B cell (primary cell): Measurements from ENCODE around the gene DACT2. TPM values are rescaled to one million over a fixed set of nuclear protein-coding genes. Genes with fewer than 3 reads are reported as not detected.

ENCODE experiments used
- ATAC-seq: fragments of 200-7000 bp; cut with Tn5 transposase; one replicate; pipeline ENCODE4 v1.10.0; 2021; ENCODE audit warnings: low read depth, mild to moderate bottlenecking, moderate number of reproducible peaks, moderate library complexity
- CTCF ChIA-PET: fragments of 350-600 bp; sonication (Branson Sonifier 250); formaldehyde crosslinking; loops from one replicate; lab custom pipeline; 2021; ENCODE audit warnings: antibody characterized with exemption, inconsistent platforms; lab: Charles Lee
- POLR2A ChIA-PET: fragments of 350-600 bp; sonication (Branson Sonifier 250); formaldehyde crosslinking; loops from one replicate; lab custom pipeline; 2021; ENCODE audit warnings: antibody characterized with exemption; lab: Charles Lee
- DNase-seq: peaks from one replicate; pipeline ENCODE4 v3.0.0; 2013
- H2AFZ ChIP-seq: 2 replicates; pipeline ENCODE4 v1.6.1; 2012; ENCODE audit warnings: mild to moderate bottlenecking, low read depth, low read length; ENCODE audit not compliant: insufficient read depth, poor library complexity, severe bottlenecking
- H3K27ac ChIP-seq, 2 donors: 1 replicate in 1 of 2; 2 replicates in 1 of 2; pipeline ENCODE4 v1.5.1; 2012 to 2013; ENCODE audit warnings: low read length in 2 of 2, mild to moderate bottlenecking in 2 of 2, moderate library complexity in 1 of 2
- H3K27me3 ChIP-seq, 4 experiments: fragments of 200-600 bp in 1 of 4; sonication (generic) in 1 of 4; replicated peaks in 1 of 4; 1 replicate in 2 of 4; 2 replicates in 2 of 4; pipeline versions ENCODE4 v1.6.1 to v1.7.0; 2013 to 2016; ENCODE audit warnings: low read length in 3 of 4, mild to moderate bottlenecking in 2 of 4, mixed read lengths in 1 of 4, moderate library complexity in 1 of 4; ENCODE audit not compliant: insufficient read depth in 4 of 4, control insufficient read depth in 3 of 4; ENCODE audit errors: control extremely low read depth in 1 of 4
- H3K36me3 ChIP-seq, 2 experiments: replicated peaks in 1 of 2; 1 replicate in 1 of 2; 2 replicates in 1 of 2; pipeline versions ENCODE4 v1.6.1 to v1.7.1; 2013; ENCODE audit warnings: low read length in 1 of 2; ENCODE audit not compliant: insufficient read depth in 2 of 2, control insufficient read depth in 1 of 2; ENCODE audit errors: control extremely low read depth in 1 of 2, extremely low read depth in 1 of 2
- H3K4me1 ChIP-seq, 2 donors: fragments of 200-600 bp in 1 of 2; sonication (generic) in 1 of 2; 1 replicate in 1 of 2; 2 replicates in 1 of 2; pipeline versions ENCODE4 v1.5.1 to v1.6.1; 2013 to 2017; ENCODE audit warnings: low read length in 2 of 2; ENCODE audit not compliant: control insufficient read depth in 2 of 2, insufficient read depth in 2 of 2
- H3K4me2 ChIP-seq: replicated peaks from 2 replicates; pipeline ENCODE3; 2012; ENCODE audit warnings: mild to moderate bottlenecking, low read depth, low read length; ENCODE audit not compliant: poor library complexity, severe bottlenecking
- H3K4me3 ChIP-seq, 5 experiments: fragments of 200-600 bp in 1 of 5; sonication (generic) in 1 of 5; 1 replicate in 3 of 5; 2 replicates in 2 of 5; pipeline versions ENCODE4 v1.5.1 to v1.7.0; 2011 to 2016; ENCODE audit warnings: low read length in 4 of 5, mild to moderate bottlenecking in 4 of 5, low read depth in 2 of 5, control low read depth in 1 of 5, moderate library complexity in 1 of 5; ENCODE audit not compliant: insufficient read depth in 1 of 5; ENCODE audit errors: control extremely low read depth in 1 of 5, extremely low read depth in 1 of 5
- H3K79me2 ChIP-seq: fragments of 200-600 bp; sonication (generic); one replicate; pipeline ENCODE4 v1.6.0; 2016; ENCODE audit warnings: low read length; ENCODE audit not compliant: control insufficient read depth, insufficient read depth
- H3K9ac ChIP-seq: fragments of 200-600 bp; sonication (generic); 2 replicates; pipeline ENCODE4 v1.6.1; 2017; ENCODE audit warnings: mild to moderate bottlenecking, low read length, moderate library complexity
- H3K9me3 ChIP-seq, 3 donors: one replicate each; pipeline versions ENCODE4 v1.6.1 to v1.7.1; 2013; ENCODE audit warnings: low read length in 2 of 3; ENCODE audit not compliant: control insufficient read depth in 2 of 3, insufficient read depth in 1 of 3; ENCODE audit errors: control extremely low read depth in 1 of 3
- H4K20me1 ChIP-seq: 2 replicates; pipeline ENCODE4 v1.6.0; 2012; ENCODE audit warnings: mild to moderate bottlenecking, low read length; ENCODE audit not compliant: insufficient read depth, control insufficient read depth, poor library complexity, severe bottlenecking
- H3K27ac Mint-ChIP-seq: one replicate; pipeline ENCODE4 v1.8.0; 2021; ENCODE audit warnings: mixed read lengths
- H3K27me3 Mint-ChIP-seq: one replicate; pipeline ENCODE4 v1.8.0; 2021; ENCODE audit warnings: mixed read lengths
- H3K4me1 Mint-ChIP-seq: one replicate; pipeline ENCODE4 v1.8.0; 2021; ENCODE audit warnings: mixed read lengths
- H3K4me3 Mint-ChIP-seq: one replicate; pipeline ENCODE4 v1.8.0; 2021; ENCODE audit warnings: mixed read lengths
- H3K9me3 Mint-ChIP-seq: one replicate; pipeline ENCODE4 v1.8.0; 2022; ENCODE audit warnings: mixed read lengths; ENCODE audit not compliant: insufficient read depth
- CTCF ChIP-seq: fragments of 200-600 bp; IDR thresholded peaks from one replicate; pipeline ENCODE4 v1.8.0; 2022; ENCODE audit warnings: antibody characterized with exemption, mild to moderate bottlenecking
- EZH2 ChIP-seq: IDR thresholded peaks from 2 replicates; pipeline ENCODE4 v1.6.1; 2012; ENCODE audit warnings: borderline replicate concordance, low read depth, mild to moderate bottlenecking, moderate library complexity, low read length; ENCODE audit not compliant: insufficient read depth, poor library complexity, severe bottlenecking
- WGBS: methylation state at CpG from one replicate; pipeline ENCODE4 v1.1.5; 2013; ENCODE audit warnings: missing lambda C conversion rate; ENCODE audit not compliant: insufficient coverage; 5-methylcytosine and 5-hydroxymethylcytosine counted together
- intact Hi-C: fragments of 100-400 bp; cut with micrococcal nuclease; formaldehyde crosslinking; loops from one replicate; pipeline ENCODE4 v1.10.0; 2022
- polyA plus RNA-seq: library from polyadenylated mRNA; depleted of rRNA; stranded (reverse); fragments of >200 nt; gene quantifications from 2 replicates; pipeline ENCODE4 v1.2.3, GENCODE V29; 2012
- total RNA-seq, 2 donors: library from RNA; stranded (reverse); fragments of 120-200 nt in 1 of 2; gene quantifications; 1 replicate in 1 of 2; 2 replicates in 1 of 2; pipeline versions ENCODE4 v1.2.3 to v1.2.4, GENCODE V29; 2013 to 2022

Gene DACT2
- total and polyA plus RNA-seq, 2 donors (not counting 1 experiment from before 2014, with no cell fraction given) = not detected

DNA sequence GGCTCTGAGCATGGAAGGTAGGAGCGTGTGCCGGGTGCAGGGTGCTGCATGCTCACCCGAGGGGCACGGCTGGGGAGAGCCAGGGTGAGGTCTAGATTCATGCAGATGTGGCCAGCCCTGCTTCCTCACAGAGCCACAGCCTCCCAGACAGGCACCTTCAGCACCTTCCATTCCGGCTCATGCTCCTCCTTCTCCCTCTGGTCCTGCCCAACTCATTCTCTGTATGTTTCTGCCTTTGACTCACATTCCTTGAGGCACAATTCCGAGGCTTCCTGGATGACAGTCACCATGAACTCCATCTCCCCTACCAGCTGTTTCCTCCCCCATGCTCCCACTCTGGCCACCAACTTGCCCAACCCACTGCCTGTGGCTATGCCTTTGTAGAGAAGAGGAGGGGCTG, 35.4 kb downstream of the DACT2 start:
- no peak overlapping the region for H3K4me2 ChIP-seq
- WGBS = 62% methylated on average over 4 of the region's 6 CpGs
- H3K4me3 ChIP-seq = no peak overlapping the region
- no peaks in the 10 kb centered on the region for H3K27me3 ChIP-seq
- H3K27ac ChIP-seq = no peak overlapping the region
- no peaks in the 10 kb centered on the region for H3K9me3 Mint-ChIP-seq
- H4K20me1 ChIP-seq = no peaks in the 10 kb centered on the region
- H2AFZ ChIP-seq = no peak overlapping the region
- intact Hi-C loops = no loop called here
- H3K4me1 ChIP-seq = no peaks in the 10 kb centered on the region
- no peak overlapping the region for H3K4me3 Mint-ChIP-seq
- H3K27me3 Mint-ChIP-seq = no peaks in the 10 kb centered on the region
- ChIA-PET POLR2A (no interaction called here), CTCF (no interaction called here)
- DNase-seq = no peak
- H3K36me3 ChIP-seq = no peaks in the 10 kb centered on the region
- no peaks in the 10 kb centered on the region for H3K79me2 ChIP-seq
- H3K4me1 Mint-ChIP-seq = no peaks in the 10 kb centered on the region
- TF ChIP-seq CTCF (no peak), EZH2 (no peak)
- no peak for ATAC-seq
- H3K9me3 ChIP-seq = peaks cover 0 to 28% (median 0%) of the 10 kb centered on the region in 3 donors
- H3K9ac ChIP-seq = no peak overlapping the region
- no peak overlapping the region for H3K27ac Mint-ChIP-seq

GRCh38 chr6:168283686-168284025, 35.9 kb downstream of the DACT2 start:
- WGBS = 97% methylated on average over 11 of the region's 14 CpGs
- no peaks in the 10 kb centered on the region for H3K4me1 Mint-ChIP-seq

More at GRCh38 chr6:168283686-168284025, 35.9 kb downstream of the DACT2 start:
- Histone ChIP-seq H3K4me3 (no peak overlapping the region), H3K9ac (no peak overlapping the region), H3K4me2 (no peak overlapping the region), H3K9me3 (peaks cover 0 to 26% (median 0%) of the 10 kb centered on the region in 3 donors), H3K4me1 (no peaks in the 10 kb centered on the region), H3K36me3 (no peaks in the 10 kb centered on the region), H2AFZ (no peak overlapping the region), H3K27ac (no peak overlapping the region), H3K27me3 (no peaks in the 10 kb centered on the region), H4K20me1 (no peaks in the 10 kb centered on the region), H3K79me2 (no peaks in the 10 kb centered on the region)
- no peaks in the 10 kb centered on the region for H3K9me3 Mint-ChIP-seq
- no peak overlapping the region for H3K4me3 Mint-ChIP-seq
- intact Hi-C loops = no loop called here
- ATAC-seq (no peak), DNase-seq (no peak)
- ChIA-PET POLR2A (no interaction called here), CTCF (no interaction called here)
- TF ChIP-seq CTCF = no peak
- no peak for TF ChIP-seq EZH2
- H3K27me3 Mint-ChIP-seq = no peaks in the 10 kb centered on the region
- no peak overlapping the region for H3K27ac Mint-ChIP-seq
